HG02973 (cell line): ENCODE data around the gene PAAF1.

Experiments used
- ATAC-seq: cut with Tn5 transposase; IDR thresholded peaks from one replicate; pipeline ENCODE4 v1.9.1; 2021; ENCODE audit warnings: moderate library complexity; ENCODE audit not compliant: unreplicated experiment

PAAF1 gene

DNA sequence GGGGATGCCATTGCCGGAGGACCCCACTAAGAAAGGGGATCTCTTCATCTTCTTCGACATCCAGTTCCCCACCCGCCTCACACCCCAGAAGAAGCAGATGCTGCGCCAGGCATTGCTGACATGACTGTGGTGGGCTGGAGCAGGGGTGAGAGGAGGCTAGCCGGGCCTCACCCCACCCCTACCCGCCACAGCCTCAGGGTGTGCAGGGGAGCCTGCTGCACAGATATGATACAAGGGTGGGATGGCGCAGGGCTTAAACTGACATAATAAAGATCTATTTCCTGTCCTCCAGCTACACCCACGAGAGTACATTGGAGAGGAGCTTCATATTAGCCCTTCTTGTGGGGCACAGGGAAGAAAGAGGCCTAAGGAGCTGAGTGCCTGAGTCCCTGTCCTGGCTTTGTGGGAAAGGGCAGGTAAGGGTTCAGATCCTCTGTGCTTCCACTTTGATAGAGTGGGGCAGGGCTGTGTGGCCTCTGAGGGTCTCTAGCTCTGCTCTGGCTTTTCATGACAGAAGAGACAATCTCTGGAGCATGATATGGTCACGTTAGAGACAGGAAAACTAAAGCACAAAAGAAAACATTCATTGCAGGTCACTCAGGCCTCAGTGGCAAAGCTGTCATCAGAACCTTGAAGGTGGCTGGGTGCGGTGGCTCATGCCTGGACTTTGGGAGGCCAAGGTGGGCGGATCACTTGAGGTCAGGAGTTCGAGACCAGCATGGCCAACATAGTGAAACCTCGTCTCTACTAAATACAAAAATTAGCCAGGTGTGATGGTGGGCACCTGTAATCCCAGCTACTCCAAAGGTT, 93.4 kb downstream of the PAAF1 start:
- ATAC-seq = no peak

DNA sequence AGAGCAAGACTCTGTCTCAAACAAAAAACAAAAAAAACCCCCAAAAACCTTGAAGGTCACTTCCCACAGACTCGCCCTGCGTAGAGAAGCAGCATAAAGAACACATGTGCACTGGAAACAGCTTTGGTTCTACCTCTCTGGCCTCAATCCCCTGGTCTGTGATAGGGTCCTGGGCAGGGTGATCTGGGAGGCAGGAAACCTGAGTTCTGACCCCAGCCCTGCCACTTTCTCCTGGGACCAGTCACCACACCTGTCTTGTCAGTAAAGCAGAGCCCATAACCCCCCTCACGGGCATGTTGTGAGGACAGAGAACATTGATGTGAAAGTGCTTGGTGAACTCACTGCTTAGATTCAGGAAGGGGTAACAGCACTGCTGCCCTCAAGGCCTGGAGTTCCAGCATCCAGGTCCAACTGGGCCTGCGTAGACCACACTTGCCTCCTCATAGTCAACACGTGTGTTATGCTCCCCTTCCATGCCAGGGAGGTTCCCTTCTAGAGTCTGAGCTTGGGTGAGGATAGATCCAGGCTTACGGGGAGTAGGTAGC, 94.4 kb downstream of the PAAF1 start:
- ATAC-seq = no peak

DNA sequence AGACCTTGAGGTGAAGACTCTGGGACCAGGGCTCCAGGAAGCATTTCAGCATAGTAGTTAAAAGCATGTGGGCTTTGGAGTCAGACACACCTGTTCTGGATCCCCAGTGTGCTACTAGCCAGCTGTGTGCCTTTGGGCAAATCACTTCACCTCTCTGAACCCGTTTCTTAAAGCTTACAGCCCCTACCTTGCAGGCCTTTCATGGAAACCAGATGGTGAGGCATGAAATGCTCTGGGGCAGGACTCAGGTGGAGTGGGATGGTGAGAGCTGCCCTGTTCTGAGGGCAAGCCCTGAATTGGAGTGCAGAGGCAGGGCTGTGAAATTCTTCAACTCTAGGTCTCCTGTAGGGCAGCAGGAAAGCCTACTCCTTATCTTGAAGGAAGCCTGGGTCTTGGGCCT, 95.4 kb downstream of the PAAF1 start:
- ATAC-seq = no peak

DNA sequence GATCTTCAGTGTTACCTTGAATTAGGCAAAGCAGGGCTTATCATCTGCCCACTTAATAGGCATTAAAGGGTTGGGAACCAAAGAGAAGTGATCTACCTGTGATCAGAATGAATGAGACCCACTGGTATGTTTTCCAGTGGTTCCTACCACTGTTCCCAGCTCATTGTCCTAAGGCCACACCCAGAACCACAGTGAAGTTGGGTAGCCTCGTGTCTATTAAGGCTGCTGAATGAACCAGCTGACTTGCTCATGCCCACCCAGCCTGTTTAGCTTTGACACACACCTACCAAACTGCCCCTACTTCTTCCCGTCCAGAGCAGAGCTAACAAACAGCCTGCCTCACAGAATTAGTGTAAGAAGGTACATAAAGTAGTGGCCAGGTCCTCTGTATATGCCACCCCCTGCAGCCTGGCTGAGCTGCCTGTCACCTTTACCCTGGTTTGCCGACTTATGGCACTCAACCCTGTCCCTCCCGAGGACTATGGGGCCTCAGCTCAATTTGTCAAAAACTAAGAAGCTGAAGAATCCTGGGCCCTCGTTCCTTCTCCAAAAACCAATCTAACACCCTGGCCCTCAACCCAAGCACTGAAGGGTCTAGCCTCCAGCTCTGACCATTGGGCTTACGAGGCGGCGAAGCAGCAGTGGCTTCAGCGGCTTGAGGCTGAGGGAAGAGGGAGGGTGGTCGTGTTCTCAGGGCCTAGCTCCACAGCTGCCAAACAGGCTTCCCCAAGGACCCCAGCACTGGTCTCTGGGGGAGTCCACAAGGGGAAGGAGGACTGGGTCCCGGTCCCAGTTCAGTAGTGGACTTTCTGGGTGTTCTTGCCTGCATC, 96.0 kb downstream of the PAAF1 start:
- no peak for ATAC-seq

DNA sequence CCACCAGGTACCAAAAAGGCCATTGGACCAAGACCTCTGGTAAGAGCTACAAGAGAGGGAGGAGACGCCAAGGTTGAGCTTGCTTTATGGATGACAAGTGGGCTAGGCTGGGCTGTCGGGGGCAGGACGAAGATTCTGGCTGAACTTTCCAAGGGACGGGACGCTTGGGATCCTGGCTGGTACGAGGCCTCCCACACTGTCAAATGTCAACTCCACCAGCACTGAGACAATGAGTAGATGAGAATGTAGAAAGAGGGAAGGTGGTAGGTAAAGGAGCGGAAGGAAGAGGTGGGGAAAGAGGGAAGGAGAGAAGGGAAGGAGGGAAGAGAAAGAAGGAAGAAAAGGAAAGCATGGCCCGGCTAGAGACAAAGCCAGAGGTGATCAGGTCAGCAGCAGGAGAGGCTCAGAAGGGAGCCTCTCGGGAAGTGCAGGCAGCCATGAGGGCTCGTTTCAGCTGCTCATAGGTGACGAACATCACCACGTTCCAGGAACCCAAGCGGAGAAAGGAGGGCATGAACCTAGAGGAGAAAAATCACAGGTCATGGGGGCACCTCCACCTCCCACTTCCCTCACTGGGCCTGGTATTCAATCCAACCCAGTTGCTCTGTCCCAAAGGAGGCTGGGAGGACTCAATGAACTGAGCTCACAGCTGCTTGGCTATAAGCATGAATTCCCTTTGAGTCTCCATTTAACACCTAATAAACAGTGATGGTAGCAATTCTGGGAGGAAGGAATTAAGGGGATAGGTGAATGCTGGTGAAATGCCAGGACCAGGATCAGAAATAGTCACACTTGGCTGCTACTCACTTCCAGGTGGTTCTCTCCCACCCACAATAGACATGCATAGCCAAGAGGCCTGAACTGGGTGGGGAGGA, 98.0 kb downstream of the PAAF1 start:
- no peak for ATAC-seq

DNA sequence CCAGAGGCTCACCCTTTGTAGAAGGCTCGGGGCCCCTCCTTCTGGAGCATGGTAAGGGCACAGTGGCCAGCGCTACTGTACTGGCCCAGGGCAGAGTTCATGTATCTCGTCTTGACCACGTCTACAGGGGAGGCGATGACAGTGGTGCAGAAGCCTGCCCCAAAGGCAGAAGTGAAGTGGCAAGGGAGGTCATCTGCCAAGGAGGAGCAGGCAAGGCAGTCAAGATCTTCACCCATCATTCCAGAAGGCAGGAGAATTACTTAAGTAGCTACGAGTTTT, 98.6 kb downstream of the PAAF1 start:
- ATAC-seq = no peak

DNA sequence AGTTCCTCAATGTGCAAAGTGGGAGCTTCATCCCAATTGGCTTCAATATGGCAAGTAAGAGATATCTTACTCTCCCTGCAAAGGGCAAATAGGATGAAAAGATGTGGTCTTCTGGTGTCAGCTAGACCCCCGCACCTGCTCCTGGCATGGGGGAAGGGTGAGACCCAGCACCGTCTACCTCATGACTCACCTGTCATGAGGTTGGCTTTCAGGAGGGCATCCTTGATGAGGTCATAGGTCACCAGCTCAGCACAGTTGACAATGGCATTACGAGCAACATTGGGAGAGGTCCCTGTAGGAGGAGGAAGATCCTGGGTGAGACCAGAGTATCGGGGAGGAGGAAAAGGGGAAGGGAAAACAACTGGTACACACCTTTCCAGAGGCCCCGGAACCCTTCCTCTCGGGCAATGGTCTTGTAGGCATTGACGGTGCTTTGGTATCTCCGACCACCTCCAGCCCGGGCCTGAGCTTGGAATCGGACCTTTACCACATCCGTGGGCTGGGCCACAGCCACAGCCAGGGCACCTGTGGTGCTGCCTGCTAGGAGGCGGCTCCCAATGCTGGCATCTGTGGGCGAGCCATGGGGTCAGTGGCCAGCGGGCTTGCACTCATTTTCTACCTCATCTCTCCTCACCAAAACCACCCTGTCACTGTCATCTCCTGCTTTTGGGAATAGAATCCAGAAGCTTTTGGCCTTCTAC, 99.8 kb downstream of the PAAF1 start:
- ATAC-seq = no peak

DNA sequence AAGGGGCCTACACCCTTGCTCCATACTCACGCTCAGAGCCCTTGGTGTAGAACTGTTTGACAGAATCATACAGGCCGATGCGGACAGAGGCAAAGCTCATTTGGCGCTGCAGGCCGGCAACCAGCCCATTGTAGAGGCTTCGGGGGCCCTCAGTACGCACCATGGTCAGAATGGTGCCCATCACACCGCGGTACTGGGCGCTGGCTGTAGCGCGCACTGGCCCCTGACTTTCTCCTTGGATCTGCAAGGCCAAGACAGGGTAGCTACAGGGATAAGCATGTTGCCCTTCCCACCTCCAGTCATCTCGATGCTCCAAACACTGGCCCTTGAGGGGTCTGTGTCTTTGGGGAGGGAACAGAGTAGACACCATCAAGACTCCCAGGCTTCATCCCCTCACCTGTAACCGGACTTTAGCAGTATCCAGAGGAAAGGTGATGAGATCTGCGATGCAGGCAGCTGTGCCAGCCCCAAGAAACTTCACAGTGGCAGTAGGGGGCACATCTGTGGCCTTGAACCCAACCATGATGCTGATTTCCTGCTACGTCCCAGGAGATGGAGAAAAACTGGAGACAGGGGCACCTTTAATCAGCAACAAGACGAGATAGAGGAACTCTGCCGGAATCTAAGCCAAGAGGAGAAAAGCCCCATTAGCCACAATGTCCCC, 101.2 kb downstream of the PAAF1 start:
- no peak for ATAC-seq

DNA sequence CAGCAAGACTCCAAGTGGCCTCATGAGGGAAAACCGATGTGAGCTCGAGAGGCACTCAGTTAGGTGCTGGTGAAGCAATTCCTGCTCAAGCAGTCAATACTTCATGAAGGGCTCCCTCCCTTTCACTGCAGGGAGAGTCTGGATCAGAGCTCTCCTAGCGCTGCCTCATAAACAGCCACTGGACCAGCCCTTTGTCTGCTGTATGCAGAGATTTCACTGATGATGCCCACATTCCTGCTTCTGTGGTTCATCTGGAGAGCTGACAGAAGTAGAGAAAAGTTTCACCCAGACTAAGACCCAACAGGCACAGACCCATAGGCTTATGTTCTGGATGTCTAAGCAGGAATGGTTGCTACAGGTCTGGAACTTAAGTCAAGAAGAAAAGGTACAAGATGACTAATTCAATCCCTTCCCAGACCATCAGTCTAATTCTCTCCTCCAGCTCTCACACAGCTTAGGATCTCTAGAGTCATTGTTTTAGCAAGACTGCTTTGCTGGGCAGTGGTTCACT, 101.8 kb downstream of the PAAF1 start:
- no peak for ATAC-seq

DNA sequence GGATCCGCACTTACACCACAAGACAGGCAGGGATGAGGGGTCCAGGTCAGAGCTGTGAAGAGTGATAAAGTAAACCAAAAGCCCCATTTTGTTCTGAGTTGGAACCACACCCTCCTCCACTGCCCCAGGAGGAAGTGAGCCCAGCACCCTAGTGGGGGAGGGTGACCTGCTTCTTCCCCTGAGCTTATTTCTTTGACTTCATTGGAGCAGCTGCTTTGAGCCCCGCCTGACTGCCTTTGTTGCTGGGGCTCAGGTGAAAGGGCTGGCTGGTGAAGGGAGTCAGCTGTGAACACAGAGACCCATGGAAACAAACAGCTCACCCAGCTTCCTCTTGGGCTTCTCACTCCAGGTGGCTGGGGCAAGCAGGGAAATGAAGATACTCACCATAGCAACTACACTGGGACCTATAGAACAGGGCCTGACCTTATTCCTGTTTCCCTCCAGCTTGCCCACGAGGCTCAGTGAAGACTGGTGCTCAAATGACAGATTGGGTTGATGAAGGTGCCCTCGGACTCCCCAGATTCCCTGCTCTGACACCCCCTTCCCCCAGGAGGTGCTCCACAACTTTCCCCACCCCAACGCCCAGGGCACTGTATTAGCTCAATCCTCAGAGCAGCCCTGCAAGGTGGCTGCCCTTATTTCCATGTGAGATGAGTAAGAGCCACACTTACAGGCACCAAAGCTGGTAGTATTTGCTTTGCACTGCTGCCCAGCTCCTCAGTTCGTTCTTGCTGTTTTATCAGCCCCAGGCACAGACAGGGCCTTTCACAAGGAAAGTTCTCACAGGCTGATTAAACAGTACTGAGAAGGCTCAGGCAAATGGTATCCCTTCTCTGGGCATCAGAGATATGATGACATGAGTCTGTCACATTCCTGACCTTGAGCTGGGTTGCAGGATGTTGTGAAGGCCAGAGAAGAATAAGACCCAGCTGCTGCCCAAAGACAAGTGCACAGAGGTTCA, 103.5 kb downstream of the PAAF1 start:
- peak; percentile 33 for ATAC-seq
